Epithelial cell of esophagus (primary cell): Measurements from ENCODE around the gene FECH.

ENCODE experiments used
- DNase-seq: peaks from one replicate; pipeline ENCODE4 v3.0.0; 2010; ENCODE audit warnings: low read depth
- H3K4me3 ChIP-seq: 2 replicates; pipeline ENCODE4 v1.5.1; 2011; ENCODE audit warnings: mild to moderate bottlenecking, low read length, control low read depth
- CTCF ChIP-seq: IDR thresholded peaks from 2 replicates; pipeline ENCODE4 v1.5.1; 2011; ENCODE audit warnings: low read depth, mild to moderate bottlenecking, low read length, control low read depth, inconsistent platforms; ENCODE audit not compliant: insufficient read depth; ENCODE audit errors: missing control alignments

Gene FECH

DNA sequence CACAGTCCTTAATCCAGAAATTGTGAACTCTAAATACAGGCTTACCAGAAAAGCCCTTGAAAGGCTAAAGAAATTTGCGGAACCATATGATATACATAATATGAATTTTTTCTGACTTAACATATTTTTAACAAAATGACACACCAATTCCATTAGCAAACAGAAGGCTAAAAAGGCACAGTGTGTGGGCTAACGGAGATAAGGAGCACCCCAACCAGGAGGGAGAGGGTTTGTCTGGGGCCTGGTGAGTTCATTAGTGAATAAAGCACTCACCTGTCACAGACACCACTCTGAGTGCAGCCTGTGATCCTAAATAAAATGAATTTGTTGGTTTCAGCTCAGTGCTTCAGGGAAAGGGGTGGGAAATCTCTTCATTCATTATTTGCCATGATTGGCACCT lies 2.7 kb upstream of the FECH start:
- no peak for TF ChIP-seq CTCF
- no peak overlapping the region for H3K4me3 ChIP-seq
- DNase-seq: no peak

DNA sequence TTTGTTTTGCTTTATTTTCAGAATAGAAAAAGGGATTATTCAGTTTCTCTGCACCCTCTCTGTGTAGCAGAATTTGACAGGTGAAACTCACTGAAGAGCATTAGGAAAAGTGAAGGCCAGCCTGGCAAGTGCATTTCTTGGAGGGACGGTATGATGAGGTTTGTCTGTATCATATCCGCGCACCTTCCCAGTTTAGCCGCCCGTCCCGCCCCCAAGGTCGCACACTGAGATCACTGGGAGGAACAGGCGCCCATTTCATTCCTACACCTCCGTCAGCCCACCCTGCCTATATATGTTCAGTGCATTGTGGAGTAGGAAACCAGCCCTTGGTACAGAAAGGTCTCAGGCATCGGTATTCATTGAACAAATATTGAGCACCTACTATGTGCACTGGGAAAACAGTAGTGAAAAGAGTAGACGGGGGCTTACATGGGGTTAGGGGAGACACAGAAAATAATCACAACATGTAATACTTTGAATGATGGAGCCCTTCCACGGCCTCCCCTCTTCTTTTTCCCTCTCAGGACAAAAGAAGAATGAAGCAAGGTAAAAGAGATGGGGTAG lies 678 bp upstream of the FECH start:
- no peak for DNase-seq
- H3K4me3 ChIP-seq: no peak overlapping the region
- no peak for TF ChIP-seq CTCF

- TF ChIP-seq CTCF: no peak
- H3K4me3 ChIP-seq: peak overlapping the region; percentile 75
- DNase-seq: peak; percentile 6
Observed at GRCh38 chr18:57585855-57586250, 649 bp downstream of the FECH start.

DNA sequence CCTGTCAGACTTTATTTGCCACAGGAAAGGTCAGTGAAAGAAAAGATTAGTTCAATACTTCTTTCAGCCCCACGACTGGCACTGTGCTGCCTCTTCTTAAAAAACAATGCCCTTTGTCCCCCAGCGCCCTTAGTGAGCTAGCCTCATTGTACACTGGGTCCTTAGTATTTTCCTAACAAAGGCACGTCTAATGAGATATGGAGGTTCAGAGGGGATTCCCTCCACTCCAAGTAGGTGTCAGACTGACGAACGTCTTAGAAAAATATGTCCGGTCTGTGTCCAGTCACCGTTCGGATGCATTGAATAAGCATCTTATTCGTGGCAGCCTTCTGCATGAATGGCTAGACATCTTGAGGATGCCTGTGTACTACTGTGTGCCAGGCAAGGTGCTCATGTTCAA lies 1.1 kb downstream of the FECH start:
- H3K4me3 ChIP-seq: peak overlapping the region; percentile 75
- no peak for TF ChIP-seq CTCF
- peak; percentile 15 for DNase-seq

DNA sequence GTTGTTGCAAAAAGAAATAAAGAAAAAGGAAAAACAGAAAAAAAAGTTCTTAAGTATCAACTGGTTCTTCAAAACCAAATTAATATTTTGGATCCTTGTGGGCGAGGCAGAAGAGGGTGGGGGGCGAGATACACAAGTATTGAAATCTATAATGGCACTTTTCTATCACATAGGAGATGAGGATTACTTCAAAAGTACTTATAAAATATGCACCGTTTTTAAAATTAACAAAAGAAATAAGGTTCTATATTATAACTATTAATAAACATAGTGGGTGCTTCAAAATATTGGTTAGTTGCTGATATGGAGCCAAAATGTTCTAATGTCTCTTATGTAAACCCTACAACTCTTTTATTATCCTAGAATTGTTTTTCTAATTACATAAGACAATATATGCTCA lies 2.1 kb downstream of the FECH start:
- DNase-seq: no peak
- no peak for TF ChIP-seq CTCF
- H3K4me3 ChIP-seq: no peak overlapping the region

- TF ChIP-seq CTCF: no peak
- no peak for DNase-seq
- no peak overlapping the region for H3K4me3 ChIP-seq
Observed at GRCh38 chr18:57583297-57583835, 3.1 kb downstream of the FECH start.

GRCh38 chr18:57581301-57581934 lies 5.1 kb downstream of the FECH start:
- no peak for DNase-seq
- no peak overlapping the region for H3K4me3 ChIP-seq
- no peak for TF ChIP-seq CTCF
